IMR-90 (cell line): Measurements from ENCODE around the gene C1QL4. TPM values are rescaled to one million over a fixed set of nuclear protein-coding genes. Genes with fewer than 3 reads are reported as not detected.
A peak's percentile ranks its signal among the peaks of the same experiment; 100 is the strongest.

Experiments used
- ATAC-seq: fragments of 200-7000 bp; cut with Tn5 transposase; 2 replicates; pipeline ENCODE4 v1.9.1; 2020; ENCODE audit warnings: low read depth, mild to moderate bottlenecking, moderate library complexity
- BruUV-seq: library from RNA; stranded (reverse); fragments of 400-500 nt; replicated peaks from 2 replicates; lab custom pipeline; 2021; lab: Mats Ljungman, UMichigan
- CTCF ChIA-PET: fragments of 300-600 bp; formaldehyde crosslinking; extraction: SDS; loops from one replicate; lab custom pipeline; 2021; ENCODE audit warnings: antibody characterized with exemption; lab: Yijun Ruan, JAX
- POLR2A ChIA-PET: fragments of 300-600 bp; sonication (Branson Sonifier 250); formaldehyde crosslinking; loops from one replicate; lab custom pipeline; 2022; ENCODE audit warnings: antibody characterized with exemption; ENCODE audit not compliant: unreplicated experiment; lab: Charles Lee
- DNase-seq: peaks from one replicate; pipeline ENCODE4 v3.0.0; 2013
- H2AFZ ChIP-seq: replicated peaks from 2 replicates; pipeline ENCODE3; 2013; ENCODE audit warnings: low read length, mild to moderate bottlenecking; ENCODE audit not compliant: poor library complexity
- H2AK5ac ChIP-seq: 2 replicates; pipeline ENCODE4 v1.6.1; 2013; ENCODE audit warnings: low read depth, low read length, inconsistent platforms
- H2AK9ac ChIP-seq: replicated peaks from 2 replicates; pipeline ENCODE3; 2013; ENCODE audit warnings: mild to moderate bottlenecking, low read depth, low read length, moderate library complexity; ENCODE audit not compliant: poor library complexity
- H2BK120ac ChIP-seq: 2 replicates; pipeline ENCODE4 v1.6.1; 2013; ENCODE audit warnings: low read depth, low read length, inconsistent platforms
- H2BK15ac ChIP-seq: 3 replicates; pipeline ENCODE4 v1.6.1; 2013; ENCODE audit warnings: low read depth, low read length, inconsistent platforms
- H2BK20ac ChIP-seq: 2 replicates; pipeline ENCODE4 v1.6.1; 2013; ENCODE audit warnings: low read depth, mild to moderate bottlenecking, inconsistent platforms, low read length, moderate library complexity
- H2BK5ac ChIP-seq: 2 replicates; pipeline ENCODE4 v1.6.1; 2013; ENCODE audit warnings: mild to moderate bottlenecking, low read depth, low read length, inconsistent platforms; ENCODE audit not compliant: poor library complexity, severe bottlenecking
- H3K14ac ChIP-seq: replicated peaks from 2 replicates; pipeline ENCODE4 v1.6.1; 2013; ENCODE audit warnings: low read depth, low read length, inconsistent platforms
- H3K18ac ChIP-seq: 2 replicates; pipeline ENCODE4 v1.6.1; 2013; ENCODE audit warnings: low read depth, low read length, control low read depth
- H3K23ac ChIP-seq: 2 replicates; pipeline ENCODE4 v1.6.1; 2013; ENCODE audit warnings: low read depth, low read length, inconsistent platforms
- H3K27ac ChIP-seq: 2 replicates; pipeline ENCODE4 v1.5.1; 2013; ENCODE audit warnings: mild to moderate bottlenecking, control low read depth, low read length; ENCODE audit not compliant: insufficient read depth
- H3K27me3 ChIP-seq: 2 replicates; pipeline ENCODE4 v1.6.1; 2013; ENCODE audit warnings: low read length; ENCODE audit not compliant: control insufficient read depth, insufficient read depth
- H3K36me3 ChIP-seq: 2 replicates; pipeline ENCODE4 v1.6.1; 2013; ENCODE audit warnings: low read length, mixed read lengths; ENCODE audit not compliant: control insufficient read depth, insufficient read depth
- H3K4ac ChIP-seq: 2 replicates; pipeline ENCODE4 v1.6.1; 2013; ENCODE audit warnings: low read depth, low read length, inconsistent platforms
- H3K4me1 ChIP-seq: 2 replicates; pipeline ENCODE4 v1.6.1; 2013; ENCODE audit warnings: low read length, mixed read lengths; ENCODE audit not compliant: control insufficient read depth, insufficient read depth
- H3K4me2 ChIP-seq: 2 replicates; pipeline ENCODE4 v1.6.1; 2013; ENCODE audit warnings: low read depth, mild to moderate bottlenecking, control low read depth, low read length, moderate library complexity
- H3K4me3 ChIP-seq: 2 replicates; pipeline ENCODE4 v1.5.1; 2013; ENCODE audit warnings: low read depth, mild to moderate bottlenecking, control low read depth, low read length, moderate library complexity; ENCODE audit not compliant: insufficient read depth
- H3K56ac ChIP-seq: 2 replicates; pipeline ENCODE4 v1.6.1; 2013; ENCODE audit warnings: low read length, inconsistent platforms; ENCODE audit not compliant: insufficient read depth; ENCODE audit errors: extremely low read depth
- H3K79me1 ChIP-seq, 2 experiments: 2 replicates each; pipeline ENCODE4 v1.6.1; 2013; ENCODE audit warnings: low read length in 2 of 2, inconsistent platforms in 1 of 2, low read depth in 1 of 2
- H3K9ac ChIP-seq: 2 replicates; pipeline ENCODE4 v1.6.1; 2013; ENCODE audit warnings: low read depth, low read length, control low read depth
- H3K9me1 ChIP-seq: 2 replicates; pipeline ENCODE4 v1.6.1; 2013; ENCODE audit warnings: low read length, inconsistent platforms; ENCODE audit not compliant: insufficient read depth
- H3K9me3 ChIP-seq: 2 replicates; pipeline ENCODE4 v1.6.1; 2013; ENCODE audit warnings: low read length; ENCODE audit not compliant: control insufficient read depth, insufficient read depth
- H4K20me1 ChIP-seq: 2 replicates; pipeline ENCODE4 v1.6.1; 2013; ENCODE audit warnings: low read length, inconsistent platforms; ENCODE audit not compliant: insufficient read depth
- H4K5ac ChIP-seq: 2 replicates; pipeline ENCODE4 v1.6.1; 2013; ENCODE audit warnings: mild to moderate bottlenecking, low read depth, low read length, control low read depth
- H4K8ac ChIP-seq, 2 experiments: 2 replicates each; pipeline ENCODE4 v1.6.1; 2013; ENCODE audit warnings: low read depth in 2 of 2, low read length in 2 of 2, control low read depth in 1 of 2, inconsistent platforms in 1 of 2
- H4K91ac ChIP-seq: 2 replicates; pipeline ENCODE4 v1.6.1; 2013; ENCODE audit warnings: low read depth, low read length, inconsistent platforms; ENCODE audit not compliant: insufficient read depth
- BHLHE40 ChIP-seq: fragments of 150-350 bp; IDR thresholded peaks from 2 replicates; pipeline ENCODE4 v1.6.1; 2016; ENCODE audit warnings: mild to moderate bottlenecking, low read depth, low read length
- CEBPB ChIP-seq: IDR thresholded peaks from 2 replicates; pipeline ENCODE4 v1.6.1; 2012; ENCODE audit warnings: low read depth, low read length, improper control_type of control experiment
- CHD1 ChIP-seq: IDR thresholded peaks from 2 replicates; pipeline ENCODE4 v1.6.1; 2012; ENCODE audit warnings: low read depth, low read length, improper control_type of control experiment
- FOS ChIP-seq: fragments of 150-350 bp; IDR thresholded peaks from 2 replicates; pipeline ENCODE4 v1.6.1; 2016; ENCODE audit warnings: low read depth, low read length
- MAZ ChIP-seq: IDR thresholded peaks from 2 replicates; pipeline ENCODE4 v1.6.1; 2012; ENCODE audit warnings: low read depth, mild to moderate bottlenecking, low read length, improper control_type of control experiment, moderate library complexity, borderline replicate concordance
- NFE2L2 ChIP-seq: fragments of 150-350 bp; IDR thresholded peaks from 2 replicates; pipeline ENCODE4 v1.6.1; 2016; ENCODE audit warnings: low read depth, mild to moderate bottlenecking, low read length
- POLR2A ChIP-seq: IDR thresholded peaks from 2 replicates; pipeline ENCODE4 v1.6.1; 2012; ENCODE audit warnings: mild to moderate bottlenecking, low read depth, low read length
- RAD21 ChIP-seq: IDR thresholded peaks from 2 replicates; pipeline ENCODE4 v1.6.1; 2012; ENCODE audit warnings: low read length, improper control_type of control experiment
- RCOR1 ChIP-seq: IDR thresholded peaks from 2 replicates; pipeline ENCODE4 v1.6.1; 2012; ENCODE audit warnings: mild to moderate bottlenecking, low read length, improper control_type of control experiment; ENCODE audit not compliant: insufficient replicate concordance
- RFX5 ChIP-seq: IDR thresholded peaks from 2 replicates; pipeline ENCODE4 v1.8.0; 2012; ENCODE audit warnings: low read depth, mild to moderate bottlenecking, low read length, moderate library complexity
- SMC3 ChIP-seq: fragments of 150-350 bp; IDR thresholded peaks from 2 replicates; pipeline ENCODE4 v1.6.1; 2016; ENCODE audit warnings: low read depth, mild to moderate bottlenecking, antibody characterized with exemption, low read length, moderate library complexity
- USF2 ChIP-seq: fragments of 150-350 bp; IDR thresholded peaks from 2 replicates; pipeline ENCODE4 v1.6.1; 2017; ENCODE audit warnings: mild to moderate bottlenecking, antibody characterized with exemption, low read length, low read depth
- WGBS, 2 experiments: methylation state at CpG; one replicate each; pipeline versions ENCODE4 v1.1.5 to v1.1.7; 2013; ENCODE audit warnings: missing lambda C conversion rate in 2 of 2; ENCODE audit not compliant: insufficient read length in 1 of 2; ENCODE audit errors: extremely low coverage in 2 of 2; 5-methylcytosine and 5-hydroxymethylcytosine counted together
- dilution Hi-C: fragments of 300-500 bp; cut with HindIII; formaldehyde crosslinking; loops from one replicate; pipeline ENCODE4 v1.14.3; 2018; ENCODE audit warnings: low sequenced_read_pairs; ENCODE audit not compliant: unreplicated experiment
- in situ Hi-C: fragments of 300-500 bp; cut with MboI; formaldehyde crosslinking; loops from 3 replicates; pipeline ENCODE4 v1.14.3; 2019; ENCODE audit warnings: low sequenced_read_pairs, inconsistent platforms, mixed read lengths
- intact Hi-C: fragments of 100-400 bp; cut with micrococcal nuclease; formaldehyde crosslinking; loops from 2 replicates; pipeline ENCODE4 v1.10.0; 2022
- polyA plus RNA-seq, 3 experiments: library from polyadenylated mRNA; depleted of rRNA; stranded (reverse); fragments of >200 nt; gene quantifications; 2 replicates each; pipeline ENCODE4 v1.2.3, GENCODE V29; 2012; ENCODE audit warnings: low replicate concordance in 1 of 3
- total RNA-seq: library from RNA; depleted of rRNA; stranded (reverse); fragments of >200 nt; gene quantifications from 2 replicates; pipeline ENCODE4 v1.2.3, GENCODE V29; 2012
- TF ChIP-seq, protein P1 (sequence below): conservative IDR thresholded peaks from 2 replicates; pipeline ENCODE4 v1.5.1; 2012; ENCODE audit warnings: mild to moderate bottlenecking, low read depth, low read length, improper control_type of control experiment
- TF ChIP-seq, protein P2 (sequence below): fragments of 150-350 bp; IDR thresholded peaks from 2 replicates; pipeline ENCODE4 v1.6.1; 2016; ENCODE audit warnings: low read depth, mild to moderate bottlenecking, low read length, moderate library complexity, borderline replicate concordance

C1QL4 gene
- total and polyA plus RNA-seq, 2 of the 4 experiments (the other 2 are of a cell fraction) = 0.18 to 0.46 TPM

GRCh38 chr12:49366096-49366651 lies 29.2 kb upstream of the C1QL4 start:
- no TSS peak for BruUV-seq
- no peak for DNase-seq
- H2BK120ac ChIP-seq = peak overlapping the region; percentile 33; the same call in 1 of the 2 replicates
- H2BK15ac ChIP-seq = peak overlapping the region; percentile 19; the same call in 1 of the 3 replicates
- peak overlapping the region; percentile 81 for H4K91ac ChIP-seq
- peak overlapping the region; percentile 95 for H3K9ac ChIP-seq
- peak overlapping the region; percentile 51; the same call in 1 of the 2 replicates for H3K23ac ChIP-seq
- WGBS, 2 experiments = 13% methylated on average over 24 of the region's 38 CpGs; no CpG with 5 or more reads in 1 of the 2 experiments
- peak overlapping the region; percentile 72 for H3K14ac ChIP-seq
- peaks cover 3 to 27% of the 10 kb centered on the region in 2 experiments; a peak in 2 of 4 replicates for H3K79me1 ChIP-seq
- CTCF ChIA-PET = interaction anchor here (0.9 to 2.1 kb wide), 5 partner anchors 8 to 160 kb away, joined by 3 to 10 read pairs (median 6); no protein-coding TSS in a partner anchor
- peak overlapping the region; percentile 89 for H3K56ac ChIP-seq
- in situ Hi-C loops (no loop called here), dilution Hi-C loops (loop anchor here (25.0 kb wide), 1 partner anchor 146 kb away; no protein-coding TSS in a partner anchor), intact Hi-C loops (loop anchor here (1.0 kb wide), 1 partner anchor 202 kb away; the partner anchor contains the start of gene MCRS1)
- no peak; the same call in 1 of the 2 replicates for ATAC-seq
- H3K4me3 ChIP-seq = peak overlapping the region; percentile 74
- H3K4ac ChIP-seq = peak overlapping the region; percentile 44
- H4K5ac ChIP-seq = peak overlapping the region; percentile 31; the same call in 1 of the 2 replicates
- H3K4me2 ChIP-seq = peak overlapping the region; percentile 76
- H3K18ac ChIP-seq = peak overlapping the region; percentile 74
- H4K8ac ChIP-seq = peak overlapping the region; percentile 78 to 94
- H2BK5ac ChIP-seq = peak overlapping the region; percentile 85
- H3K27me3 ChIP-seq = no peaks in the 10 kb centered on the region
- H3K36me3 ChIP-seq = no peaks in the 10 kb centered on the region; the same call in 1 of the 2 replicates
- H2BK20ac ChIP-seq = no peak overlapping the region
- peak overlapping the region; percentile 21 for H2AK9ac ChIP-seq
- H3K27ac ChIP-seq = peak overlapping the region; percentile 91
- H4K20me1 ChIP-seq = peaks cover 14% of the 10 kb centered on the region
- peak overlapping the region; percentile 98 for H2AFZ ChIP-seq
- POLR2A ChIA-PET = interaction anchor here (0.7 kb wide), 1 partner anchor 148 kb away, joined by 7 read pairs; no protein-coding TSS in a partner anchor
- no peaks in the 10 kb centered on the region for H3K9me3 ChIP-seq
- peaks cover 6% of the 10 kb centered on the region; the same call in 1 of the 2 replicates for H3K4me1 ChIP-seq
- H2AK5ac ChIP-seq = peak overlapping the region; percentile 54
- peaks cover 4% of the 10 kb centered on the region; the same call in 1 of the 2 replicates for H3K9me1 ChIP-seq
- no peak for TF ChIP-seq RFX5
- no peak for TF ChIP-seq USF2
- no peak for TF ChIP-seq FOS
- TF ChIP-seq SMC3 = no peak
- TF ChIP-seq POLR2A = no peak
- no peak for TF ChIP-seq BHLHE40
- TF ChIP-seq, protein P1, sequence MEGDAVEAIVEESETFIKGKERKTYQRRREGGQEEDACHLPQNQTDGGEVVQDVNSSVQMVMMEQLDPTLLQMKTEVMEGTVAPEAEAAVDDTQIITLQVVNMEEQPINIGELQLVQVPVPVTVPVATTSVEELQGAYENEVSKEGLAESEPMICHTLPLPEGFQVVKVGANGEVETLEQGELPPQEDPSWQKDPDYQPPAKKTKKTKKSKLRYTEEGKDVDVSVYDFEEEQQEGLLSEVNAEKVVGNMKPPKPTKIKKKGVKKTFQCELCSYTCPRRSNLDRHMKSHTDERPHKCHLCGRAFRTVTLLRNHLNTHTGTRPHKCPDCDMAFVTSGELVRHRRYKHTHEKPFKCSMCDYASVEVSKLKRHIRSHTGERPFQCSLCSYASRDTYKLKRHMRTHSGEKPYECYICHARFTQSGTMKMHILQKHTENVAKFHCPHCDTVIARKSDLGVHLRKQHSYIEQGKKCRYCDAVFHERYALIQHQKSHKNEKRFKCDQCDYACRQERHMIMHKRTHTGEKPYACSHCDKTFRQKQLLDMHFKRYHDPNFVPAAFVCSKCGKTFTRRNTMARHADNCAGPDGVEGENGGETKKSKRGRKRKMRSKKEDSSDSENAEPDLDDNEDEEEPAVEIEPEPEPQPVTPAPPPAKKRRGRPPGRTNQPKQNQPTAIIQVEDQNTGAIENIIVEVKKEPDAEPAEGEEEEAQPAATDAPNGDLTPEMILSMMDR = no peak
- TF ChIP-seq RCOR1 = no peak
- no peak for TF ChIP-seq NFE2L2
- no peak for TF ChIP-seq MAZ
- TF ChIP-seq RAD21 = no peak
- no peak for TF ChIP-seq CEBPB
- no peak for TF ChIP-seq CHD1
- TF ChIP-seq, protein P2, sequence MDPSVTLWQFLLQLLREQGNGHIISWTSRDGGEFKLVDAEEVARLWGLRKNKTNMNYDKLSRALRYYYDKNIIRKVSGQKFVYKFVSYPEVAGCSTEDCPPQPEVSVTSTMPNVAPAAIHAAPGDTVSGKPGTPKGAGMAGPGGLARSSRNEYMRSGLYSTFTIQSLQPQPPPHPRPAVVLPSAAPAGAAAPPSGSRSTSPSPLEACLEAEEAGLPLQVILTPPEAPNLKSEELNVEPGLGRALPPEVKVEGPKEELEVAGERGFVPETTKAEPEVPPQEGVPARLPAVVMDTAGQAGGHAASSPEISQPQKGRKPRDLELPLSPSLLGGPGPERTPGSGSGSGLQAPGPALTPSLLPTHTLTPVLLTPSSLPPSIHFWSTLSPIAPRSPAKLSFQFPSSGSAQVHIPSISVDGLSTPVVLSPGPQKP = no peak
